HepG2 (cell line): ENCODE results near the gene MYO3B. TPM values are rescaled to one million over a fixed set of nuclear protein-coding genes. Genes with fewer than 3 reads are reported as not detected.

Experiments used
- BORCS8-MEF2B ChIP-seq: sonication (generic); formaldehyde crosslinking; IDR thresholded peaks from 2 replicates; pipeline ENCODE4 v1.8.0; 2022; ENCODE audit warnings: mild to moderate bottlenecking, missing genetic modification reagents
- BRF2 ChIP-seq: sonication (generic); formaldehyde crosslinking; IDR thresholded peaks from 2 replicates; pipeline ENCODE4 v1.8.1; 2022; ENCODE audit warnings: mild to moderate bottlenecking, missing genetic modification reagents
- HMGXB3 ChIP-seq: sonication (generic); formaldehyde crosslinking; IDR thresholded peaks from 2 replicates; pipeline ENCODE4 v1.4.0; 2020; ENCODE audit warnings: missing genetic modification reagents, borderline replicate concordance
- MTF1 ChIP-seq: sonication (generic); formaldehyde crosslinking; IDR thresholded peaks from 2 replicates; pipeline ENCODE4 v1.5.0; 2020; ENCODE audit warnings: missing genetic modification reagents
- PAXIP1 ChIP-seq: sonication (generic); formaldehyde crosslinking; conservative IDR thresholded peaks from 2 replicates; pipeline ENCODE4 v1.4.0; 2020; ENCODE audit warnings: mild to moderate bottlenecking, missing genetic modification reagents, moderate library complexity
- RELA ChIP-seq: sonication (generic); formaldehyde crosslinking; IDR thresholded peaks from 2 replicates; pipeline ENCODE4 v1.4.0; 2020; ENCODE audit warnings: missing genetic modification reagents
- SMAD9 ChIP-seq: sonication (generic); formaldehyde crosslinking; IDR thresholded peaks from 2 replicates; pipeline ENCODE4 v1.5.1; 2020; ENCODE audit warnings: mild to moderate bottlenecking, missing genetic modification reagents
- SYNCRIP ChIP-seq: fragments of 200-400 bp; formaldehyde crosslinking; IDR thresholded peaks from 2 replicates; pipeline ENCODE4 v1.6.1; 2018; ENCODE audit warnings: mild to moderate bottlenecking, low read depth, low read length; ENCODE audit not compliant: insufficient read depth
- XRCC5 ChIP-seq: fragments of 200-400 bp; formaldehyde crosslinking; optimal IDR thresholded peaks from 2 replicates; pipeline ENCODE3; 2017; ENCODE audit warnings: mild to moderate bottlenecking, low read length
- ZFP82 ChIP-seq: sonication (generic); formaldehyde crosslinking; IDR thresholded peaks from 2 replicates; pipeline ENCODE4 v1.5.1; 2020; ENCODE audit warnings: mild to moderate bottlenecking, missing genetic modification reagents, borderline replicate concordance
- ZNF577 ChIP-seq: sonication (generic); formaldehyde crosslinking; IDR thresholded peaks from 2 replicates; pipeline ENCODE4 v1.4.0; 2020; ENCODE audit warnings: mild to moderate bottlenecking, low read depth, missing genetic modification reagents, borderline replicate concordance
- polyA plus RNA-seq, 8 experiments: library from polyadenylated mRNA; depleted of rRNA in 3 of 8; stranded (reverse) in 7 of 8; unstranded in 1 of 8; fragments of >200 nt; fragmentation: Illumina TruSeq in 4 of 8; extraction: Trizol in 4 of 8; gene quantifications; 2 replicates each; pipeline versions ENCODE4 v1.2.1 to v1.2.3, GENCODE V29; 2011 to 2016; ENCODE audit warnings: low read depth in 4 of 8, missing spikeins in 1 of 8, mixed read lengths in 1 of 8; ENCODE audit not compliant: insufficient read depth in 1 of 8
- total RNA-seq, 5 experiments: library from RNA; depleted of rRNA; stranded (reverse); fragments of >200 nt; fragmentation: Illumina TruSeq; extraction: Trizol; gene quantifications; 2 replicates each; pipeline ENCODE4 v1.2.3, GENCODE V29; 2016; ENCODE audit warnings: low read depth in 1 of 5

Gene MYO3B
- total and polyA plus RNA-seq, 2 of the 13 experiments (the other 11 are each of a cell fraction or from before 2014, with no cell fraction given) = 0.01 TPM; not detected in 1

- no peak for TF ChIP-seq XRCC5
- TF ChIP-seq ZFP82 (CRISPR knock-in tag) = no peak
- no peak for TF ChIP-seq SYNCRIP
- no peak for TF ChIP-seq ZNF577
- TF ChIP-seq MTF1 = no peak
- no peak for TF ChIP-seq SMAD9 (CRISPR knock-in tag)
- no peak for TF ChIP-seq HMGXB3 (CRISPR knock-in tag)
- no peak for TF ChIP-seq PAXIP1 (CRISPR knock-in tag)
- TF ChIP-seq BRF2 (CRISPR knock-in tag) = no peak
- no peak for TF ChIP-seq RELA (CRISPR knock-in tag)
- no peak for TF ChIP-seq BORCS8-MEF2B
Observed at GRCh38 chr2:170307555-170308351, 129.8 kb downstream of the MYO3B start (continued).
